Eye (tissue), 1 donor: ENCODE data around the gene LCN1.
"Not testable (repeated sequence)": the region's sequence is repeated elsewhere in the genome, so short reads cannot be mapped to it uniquely, and the experiment has no call there.

ENCODE experiments used
- DNase-seq: peaks from one replicate; pipeline ENCODE4 v3.0.0-alpha.2; 2015

LCN1 gene

DNA sequence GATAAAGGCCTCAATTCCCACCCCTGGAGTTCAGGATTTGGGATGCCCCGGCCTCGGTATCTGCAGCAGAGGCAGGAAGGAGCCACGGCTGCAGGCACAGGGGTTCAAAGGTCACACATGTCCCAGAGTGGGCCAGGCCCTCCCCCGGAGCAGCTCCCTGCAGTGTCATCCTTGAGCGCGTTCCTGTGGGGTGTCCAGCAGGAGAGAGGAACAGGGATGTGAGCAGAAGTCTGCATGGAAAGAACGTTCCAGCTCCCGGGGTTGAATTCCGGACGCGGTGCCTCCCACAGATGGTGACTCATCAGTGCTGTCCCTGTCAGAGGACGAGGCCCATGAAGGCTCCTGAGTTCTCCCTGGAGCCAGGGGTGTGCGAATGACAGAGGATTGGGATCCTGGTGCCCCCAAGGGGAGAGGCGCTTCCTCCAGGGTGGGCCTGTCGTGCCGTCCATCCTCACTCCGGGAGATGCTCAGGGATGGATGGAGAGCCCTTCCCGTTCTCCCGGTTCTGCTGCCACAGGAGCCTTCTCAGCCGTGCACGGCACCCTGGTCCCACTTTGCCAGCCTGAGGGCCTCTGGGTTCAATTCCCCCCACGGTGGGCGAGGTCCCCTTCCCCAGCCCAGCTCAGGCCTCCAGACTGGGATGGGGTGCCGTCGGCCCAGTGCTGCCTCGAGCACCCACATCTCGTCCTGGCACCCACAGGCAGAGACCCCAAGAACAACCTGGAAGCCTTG lies 3.1 kb downstream of the LCN1 start:
- DNase-seq = no peak

DNA sequence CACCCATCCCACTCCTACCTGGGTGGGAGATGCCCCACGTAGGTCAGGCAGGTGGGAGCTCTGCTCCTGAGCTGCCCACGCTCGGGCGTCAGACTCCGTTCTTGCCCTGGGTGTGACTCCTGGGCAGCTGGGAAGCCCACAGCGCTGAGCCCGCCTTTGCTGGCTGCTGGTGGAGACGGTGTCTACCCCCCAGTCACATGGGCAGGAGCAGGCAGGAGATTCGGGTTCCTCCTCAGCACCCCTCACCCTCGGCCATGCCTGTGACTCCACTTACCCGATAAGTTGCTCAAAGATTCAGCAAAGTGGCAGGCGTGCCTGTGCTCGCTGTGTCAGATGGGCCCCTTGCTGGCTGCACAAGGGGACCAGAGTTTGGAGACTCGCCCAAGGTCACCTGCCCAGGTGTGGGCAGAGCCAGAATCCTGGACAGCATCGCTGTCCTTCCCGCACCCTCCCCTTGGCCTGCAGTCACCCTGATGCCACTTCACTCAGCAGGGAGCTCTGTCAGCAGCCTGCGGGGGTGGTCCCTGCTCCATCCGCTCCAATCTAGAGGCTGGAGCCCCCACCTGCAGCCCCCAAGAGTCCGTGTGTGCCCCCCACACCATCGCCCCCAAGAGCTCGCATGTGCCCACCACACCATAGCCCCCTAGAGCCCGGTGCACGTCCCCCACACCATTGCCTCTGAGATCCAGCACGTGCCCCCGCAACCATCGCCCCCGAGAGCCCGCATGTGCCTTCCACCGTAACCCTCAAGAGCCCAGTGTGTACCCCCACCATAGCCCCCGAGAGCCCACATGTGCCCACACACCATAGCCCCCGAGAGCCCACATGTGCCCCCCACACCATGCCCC lies 4.2 kb downstream of the LCN1 start:
- no peak for DNase-seq

DNA sequence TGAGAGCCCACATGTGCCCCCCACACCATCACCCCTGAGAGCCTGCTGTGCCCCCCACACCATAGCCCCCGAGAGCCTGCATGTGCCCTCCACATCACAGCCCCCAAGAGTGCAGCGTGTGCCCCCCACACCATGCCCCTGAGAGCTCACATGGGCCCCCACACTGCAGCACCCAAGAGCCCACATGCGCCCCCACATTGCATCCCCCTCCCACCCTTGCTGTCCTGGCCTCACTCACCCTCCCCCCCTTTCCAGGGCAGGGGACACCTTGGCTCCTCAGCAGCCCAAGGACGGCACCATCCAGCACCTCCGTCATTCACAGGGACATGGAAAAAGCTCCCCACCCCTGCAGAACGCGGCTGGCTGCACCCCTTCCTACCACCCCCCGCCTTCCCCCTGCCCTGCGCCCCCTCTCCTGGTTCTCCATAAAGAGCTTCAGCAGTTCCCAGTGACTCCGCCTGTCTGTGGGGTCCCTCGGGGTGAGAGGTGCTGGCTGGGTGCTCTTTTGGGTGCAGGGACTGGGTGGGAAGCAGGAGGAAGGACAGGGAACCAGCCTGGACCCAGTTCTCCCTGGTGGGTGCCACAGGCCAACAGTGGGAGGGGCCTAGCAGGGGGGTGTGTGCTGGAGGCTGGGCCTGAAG lies 5.0 kb downstream of the LCN1 start:
- no peak for DNase-seq

DNA sequence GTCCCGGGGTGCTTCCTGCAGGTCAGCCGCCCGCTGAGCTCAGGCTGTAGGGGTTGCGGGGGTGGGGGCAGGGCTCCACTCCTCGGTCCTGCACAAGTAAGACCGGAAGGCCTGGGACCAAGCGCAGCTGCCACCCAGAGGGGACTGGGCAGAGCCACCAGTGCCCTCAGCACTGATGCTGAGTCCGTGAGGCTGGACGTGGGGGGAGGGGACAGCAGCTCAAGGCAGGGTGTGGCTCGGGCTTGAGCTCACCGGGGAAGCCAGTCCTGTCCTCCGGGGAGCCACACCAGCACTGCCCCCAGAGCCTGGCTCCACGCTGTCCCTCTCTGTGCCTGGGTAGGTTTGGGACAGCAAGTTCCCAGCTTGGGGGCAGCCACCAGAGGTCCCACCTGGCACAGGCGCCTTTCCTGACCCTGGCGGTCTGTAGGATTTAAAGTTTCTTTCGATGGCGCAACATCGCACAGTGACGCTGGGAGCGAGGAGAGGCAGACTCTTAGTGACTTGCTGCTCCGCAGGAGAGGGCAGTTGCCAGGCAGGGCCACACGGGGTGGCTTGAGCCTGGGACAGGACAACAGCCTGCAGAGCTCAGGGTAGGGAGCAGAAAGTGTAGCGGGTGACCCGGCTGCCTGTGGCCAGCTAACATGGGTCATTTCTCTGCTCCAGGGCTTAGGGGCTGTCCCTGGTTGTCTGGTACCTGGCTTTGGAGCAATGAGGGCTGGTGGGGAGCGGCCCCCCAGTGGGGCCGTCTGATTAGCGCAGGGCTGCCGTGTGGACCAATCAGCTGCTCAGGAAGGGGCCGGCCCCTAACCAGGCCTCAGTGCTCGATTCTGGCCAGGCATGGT lies 5.7 kb downstream of the LCN1 start:
- DNase-seq = no peak

DNA sequence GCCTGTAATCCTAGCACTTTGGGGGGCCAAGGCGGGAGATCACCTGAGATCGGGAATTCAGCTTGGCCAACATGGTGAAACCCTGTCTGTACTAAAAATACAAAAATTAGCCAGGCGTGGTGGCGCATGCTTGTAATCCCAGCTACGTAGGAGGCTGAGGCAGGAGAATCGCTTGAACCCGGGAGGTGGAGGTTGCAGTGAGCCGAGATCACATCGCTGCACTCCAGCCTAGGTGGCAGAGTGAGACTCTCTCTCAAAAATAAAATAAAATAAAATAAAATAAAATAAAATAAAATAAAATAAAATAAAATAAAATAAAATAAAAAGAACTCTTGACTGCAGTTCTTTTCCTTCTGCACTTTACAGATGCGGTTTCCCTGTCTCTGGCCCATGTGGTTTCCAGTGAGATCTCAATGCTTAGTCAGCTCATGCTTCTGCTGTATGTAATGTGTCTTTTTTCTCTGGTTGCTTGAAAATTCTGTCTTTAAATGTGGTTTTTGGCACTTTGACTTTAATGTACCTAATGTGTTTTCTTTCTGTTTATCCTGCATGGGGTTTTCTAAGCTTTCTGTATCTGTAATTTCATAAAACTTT lies 7.7 kb downstream of the LCN1 start:
- DNase-seq = not testable (repeated sequence)

DNA sequence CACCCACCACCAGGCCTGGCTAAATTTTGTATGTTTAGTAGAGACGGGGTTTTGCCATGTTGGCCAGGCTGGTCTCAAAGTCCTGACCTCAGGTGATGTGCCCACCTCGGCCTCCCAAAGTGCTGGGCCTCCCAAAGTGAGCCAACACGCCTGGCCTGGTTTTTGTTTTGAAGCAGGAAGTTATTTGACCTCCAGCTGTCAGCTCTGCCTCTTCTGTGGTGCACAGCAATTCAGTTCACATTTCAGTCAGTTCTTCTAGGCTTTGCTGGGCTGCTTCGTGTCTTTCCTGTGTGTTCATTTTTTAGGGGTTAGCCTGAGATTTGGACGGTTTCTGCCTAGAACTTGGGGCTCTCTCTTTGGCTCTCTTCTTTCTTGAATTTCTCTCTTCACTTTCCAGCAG lies 8.9 kb downstream of the LCN1 start:
- DNase-seq = no peak

DNA sequence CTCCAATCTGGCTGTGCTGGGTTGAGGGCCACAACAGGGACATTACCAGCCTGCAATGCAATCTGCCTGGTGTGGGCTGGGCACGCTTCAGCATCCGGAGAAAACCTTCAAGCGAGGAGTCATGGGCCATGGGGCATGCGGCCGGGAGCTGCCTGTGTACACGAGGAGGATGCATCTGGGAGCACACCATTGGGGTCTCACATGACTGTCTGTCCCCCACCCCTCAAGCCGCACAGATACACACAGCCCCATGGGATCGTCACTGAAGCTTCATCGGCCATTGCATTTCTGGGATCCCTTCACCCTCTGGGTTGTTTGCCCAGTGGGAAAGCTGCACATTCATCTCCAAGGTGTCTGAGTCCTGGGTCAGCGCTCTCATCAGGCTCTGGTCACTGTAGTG lies 9.9 kb downstream of the LCN1 start:
- DNase-seq = no peak

DNA sequence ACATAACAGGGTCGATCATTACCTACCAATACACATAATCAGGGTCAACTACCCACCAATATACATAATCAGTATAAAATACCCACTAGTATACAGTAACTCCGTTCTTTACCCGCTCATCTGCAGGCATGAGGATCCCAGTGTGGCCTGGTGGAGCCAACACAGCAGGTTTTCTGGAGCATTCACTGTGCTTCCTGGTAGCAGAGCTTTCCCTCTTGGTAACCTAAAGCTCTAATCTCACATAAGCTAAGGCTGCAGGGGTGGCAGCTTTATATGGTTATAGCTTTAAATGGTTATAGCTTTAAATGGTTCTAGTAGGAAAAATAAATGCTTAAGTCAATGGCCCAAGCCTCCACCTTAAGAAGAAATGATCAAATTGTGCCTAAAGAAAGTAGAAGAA lies 11.9 kb downstream of the LCN1 start:
- peak; percentile 27 for DNase-seq

DNA sequence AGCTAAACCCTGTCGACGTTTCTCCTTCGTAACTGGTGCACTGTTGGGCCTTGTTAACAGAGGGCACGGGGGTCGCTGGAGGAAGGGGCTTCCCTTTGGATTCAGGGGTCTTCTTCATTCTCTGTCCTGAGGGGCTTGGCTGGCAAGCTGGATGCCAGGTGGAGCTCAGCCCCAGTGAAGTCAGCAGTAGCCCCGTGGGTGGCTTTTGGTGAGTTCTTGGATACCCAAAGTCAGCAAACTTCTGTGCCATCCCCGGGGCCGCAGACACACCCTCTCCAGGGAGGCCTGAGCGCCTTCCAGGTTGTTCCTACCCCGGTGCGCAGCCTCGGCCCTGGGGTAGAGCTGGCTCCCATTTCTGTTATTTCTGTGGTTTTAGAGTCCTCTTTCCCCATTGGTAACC lies 12.4 kb downstream of the LCN1 start:
- DNase-seq = no peak

DNA sequence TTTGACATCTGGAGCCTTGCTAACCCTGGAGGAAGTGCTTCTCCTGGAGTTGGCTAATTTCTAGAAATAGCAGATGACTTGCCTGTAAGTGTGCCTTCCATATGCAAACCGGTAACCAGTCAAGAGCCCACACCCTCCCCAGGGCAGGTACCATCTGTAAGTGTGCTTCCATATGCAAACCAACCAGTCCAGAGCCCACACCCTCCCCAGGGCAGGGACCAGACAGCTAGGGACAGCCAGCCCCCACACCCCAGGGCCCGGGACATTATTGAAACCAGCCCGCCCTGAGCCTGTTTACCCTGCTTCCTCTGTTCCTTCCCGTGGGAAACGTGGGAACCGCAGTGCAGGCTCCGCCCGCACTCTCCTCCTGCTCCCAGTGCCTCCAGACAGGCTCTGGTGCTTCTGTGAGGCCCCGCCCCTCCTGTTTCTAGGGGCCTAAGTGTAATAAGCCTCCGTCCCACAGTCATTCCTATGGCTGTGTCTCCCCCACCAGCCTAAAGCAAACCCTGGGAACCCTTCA lies 13.0 kb downstream of the LCN1 start:
- DNase-seq = not testable (repeated sequence)

DNA sequence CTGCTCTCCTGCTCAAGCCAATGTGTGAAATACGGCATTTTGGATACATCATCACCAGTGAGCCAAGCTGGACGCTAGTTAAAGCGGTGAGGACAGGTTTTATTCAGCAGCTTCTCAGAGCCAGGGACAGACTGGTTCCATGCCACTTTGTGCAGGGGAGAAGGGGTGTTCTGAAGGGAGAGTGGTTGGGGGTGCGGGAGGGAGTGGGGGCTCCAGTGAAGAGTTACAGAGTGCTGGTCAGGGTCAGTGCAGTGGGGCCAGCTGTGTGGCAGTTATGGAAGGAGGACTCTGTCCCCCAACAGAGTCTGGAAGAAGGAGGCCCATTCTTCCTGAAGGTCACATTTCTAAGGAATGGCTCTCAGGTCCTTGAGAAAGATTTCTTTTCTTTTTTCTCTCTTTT lies 13.6 kb downstream of the LCN1 start:
- not testable (repeated sequence) for DNase-seq

DNA sequence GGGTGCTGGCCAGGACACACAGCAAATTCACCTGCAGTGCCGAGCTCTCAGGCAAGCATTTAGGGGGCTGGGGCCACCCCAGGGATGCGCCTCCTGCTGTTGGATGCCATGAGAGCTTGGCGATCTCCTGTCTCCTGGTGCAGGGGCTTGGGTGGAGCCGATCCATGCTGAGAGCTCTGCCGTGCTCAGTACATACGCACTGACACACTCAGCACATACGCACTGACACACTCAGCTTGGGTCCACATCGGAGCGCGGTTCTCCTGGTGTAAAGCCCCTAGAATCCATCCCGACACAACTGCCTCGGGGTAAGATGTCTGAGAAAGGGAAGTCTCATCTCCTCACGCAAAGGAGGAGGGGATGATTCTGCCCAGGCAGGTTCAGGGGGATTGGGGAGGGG lies 14.4 kb downstream of the LCN1 start:
- not testable (repeated sequence) for DNase-seq

DNA sequence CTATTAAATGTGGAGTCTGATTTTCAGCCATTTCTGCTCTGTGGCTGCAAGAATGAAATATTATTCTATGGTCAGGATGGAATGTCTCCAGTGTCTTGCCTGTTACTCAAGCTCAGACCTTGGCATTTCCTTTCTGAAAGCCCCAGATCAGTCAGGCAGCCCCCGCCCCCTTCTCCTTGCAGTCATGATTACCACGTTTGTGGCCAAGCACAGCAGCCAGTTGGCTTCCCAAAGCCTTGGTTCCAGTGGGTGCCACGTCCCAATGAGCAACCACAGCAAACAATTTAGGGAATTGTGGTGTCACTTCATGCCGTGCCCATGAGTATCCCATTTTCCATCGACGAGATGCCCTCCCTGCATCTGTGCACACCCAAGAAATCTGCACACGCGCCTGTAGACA lies 15.0 kb downstream of the LCN1 start:
- DNase-seq = no peak

DNA sequence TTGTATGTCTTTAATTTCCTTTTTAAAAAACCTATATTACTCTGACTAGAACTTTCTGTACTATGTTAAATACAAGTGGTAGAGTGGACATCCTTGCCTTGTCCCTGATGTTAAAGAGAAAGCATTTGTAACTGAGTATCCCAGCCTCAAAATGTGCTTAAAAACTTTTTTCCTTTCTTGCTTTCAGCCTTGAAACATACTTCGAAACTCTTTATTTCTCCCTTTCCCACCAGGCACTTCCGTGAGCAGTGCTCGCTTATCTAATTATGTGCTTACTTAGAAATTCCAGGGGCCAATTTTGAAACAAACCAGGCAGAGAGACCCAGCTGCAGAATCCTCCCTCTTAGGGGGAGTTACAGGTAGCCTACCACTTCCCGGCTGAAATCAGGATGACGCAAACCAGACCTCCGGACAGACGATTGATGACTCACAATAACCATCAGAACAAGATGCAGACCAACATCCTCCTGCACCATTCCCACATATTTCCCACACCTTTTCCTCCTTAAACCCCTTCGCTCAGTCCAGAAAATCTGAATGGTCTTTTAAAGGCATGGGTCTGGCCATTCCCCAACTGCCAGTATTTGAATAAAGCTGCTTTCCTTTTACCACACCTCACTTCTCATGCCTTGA lies 22.1 kb downstream of the LCN1 start:
- DNase-seq = not testable (repeated sequence)

DNA sequence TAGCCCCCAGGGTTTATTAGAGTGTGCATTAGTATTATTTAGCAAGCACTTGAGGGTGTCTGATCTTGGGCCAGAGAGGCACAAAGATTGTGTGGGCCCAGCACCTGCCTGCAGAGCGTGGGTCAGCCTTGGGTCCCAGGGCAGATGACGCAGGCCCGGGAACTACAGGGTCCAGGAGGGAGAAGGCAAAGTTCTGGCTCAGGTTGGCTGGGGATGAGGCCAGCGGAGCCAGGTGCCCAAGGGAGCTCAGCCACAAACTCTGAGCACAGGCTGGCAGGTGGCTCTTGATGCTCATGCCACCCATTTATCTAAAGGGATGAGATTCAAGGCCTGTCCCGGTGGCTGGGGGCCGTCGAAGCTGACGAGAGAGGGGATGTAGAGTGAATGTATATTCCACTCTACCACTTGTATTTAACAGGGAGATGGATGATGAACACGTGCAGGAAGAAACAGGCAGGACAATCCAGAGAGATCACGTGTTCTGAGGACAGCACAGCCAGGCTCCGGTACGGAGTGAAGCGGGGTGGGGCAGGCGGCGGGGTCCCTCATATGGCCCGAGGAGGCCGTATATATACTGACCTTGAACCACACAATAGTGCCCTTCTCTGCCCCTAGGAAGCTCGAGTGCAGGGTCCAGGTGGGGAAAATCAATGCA lies 23.9 kb downstream of the LCN1 start:
- DNase-seq = no peak

DNA sequence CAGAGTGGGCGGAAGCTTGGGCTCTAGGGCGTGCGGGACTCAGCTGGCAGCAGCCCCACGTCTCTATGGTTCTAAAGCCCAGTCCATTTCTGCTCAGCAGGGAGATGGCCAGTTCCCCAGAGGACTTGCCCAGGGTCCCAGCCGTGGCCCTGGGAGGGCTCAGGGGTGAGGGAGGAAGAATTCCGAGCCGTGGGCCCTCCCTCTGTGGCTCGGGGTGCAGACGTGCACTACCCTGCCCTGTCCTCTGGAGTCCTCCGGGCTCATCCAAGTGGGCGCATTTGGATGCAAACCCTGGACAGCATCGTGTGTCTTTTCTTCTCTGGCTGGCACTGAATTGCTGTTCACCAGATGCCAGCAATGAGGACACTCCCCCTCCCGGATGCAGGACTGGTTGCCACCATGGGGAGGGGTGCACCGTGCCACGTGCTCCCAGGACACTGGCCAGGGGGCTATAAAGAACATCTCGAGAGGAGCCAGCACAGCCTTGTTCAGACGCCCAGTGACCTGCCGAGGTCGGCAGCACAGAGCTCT lies 24.5 kb downstream of the LCN1 start, which contains the start of gene OBP2A:
Gene OBP2A (plus strand): TSS at position 481 of the 531 bp plus-strand sequence. CDS start 55 bp downstream, outside the sequence.
- DNase-seq = not testable (repeated sequence)

DNA sequence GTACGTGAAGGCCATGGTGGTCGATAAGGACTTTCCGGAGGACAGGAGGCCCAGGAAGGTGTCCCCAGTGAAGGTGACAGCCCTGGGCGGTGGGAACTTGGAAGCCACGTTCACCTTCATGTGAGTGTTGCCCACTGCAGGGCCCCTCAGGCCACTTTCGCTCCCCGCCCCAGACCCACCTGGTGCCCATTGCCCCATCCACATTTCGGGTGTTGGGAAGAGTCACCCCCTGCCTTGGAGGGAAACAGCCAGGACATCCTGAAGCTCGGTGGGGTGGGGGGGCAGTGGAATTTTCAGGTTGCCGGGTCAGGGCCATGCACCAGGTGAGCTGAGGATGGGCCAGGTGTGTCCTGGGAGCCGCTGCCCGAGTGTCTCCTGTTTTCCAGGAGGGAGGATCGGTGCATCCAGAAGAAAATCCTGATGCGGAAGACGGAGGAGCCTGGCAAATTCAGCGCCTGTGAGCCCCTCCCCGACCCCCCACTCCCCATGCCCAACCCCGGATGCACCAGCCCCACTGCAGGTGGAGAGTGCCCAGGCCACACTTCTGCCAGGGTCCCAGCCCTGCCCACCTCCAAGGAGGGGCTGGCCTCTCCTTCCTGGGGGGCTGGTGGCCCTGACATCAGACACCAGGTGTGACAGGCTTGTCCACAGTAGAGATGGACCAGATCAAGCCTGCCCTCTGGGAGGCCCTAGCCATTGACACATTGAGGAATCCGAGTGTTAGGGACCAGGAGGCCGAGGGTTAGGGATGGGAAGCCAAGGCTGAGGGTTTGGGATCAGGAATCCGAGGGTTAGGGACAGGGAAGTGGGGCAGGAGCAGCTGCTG lies 25.8 kb downstream of the LCN1 start:
- DNase-seq = not testable (repeated sequence)

DNA sequence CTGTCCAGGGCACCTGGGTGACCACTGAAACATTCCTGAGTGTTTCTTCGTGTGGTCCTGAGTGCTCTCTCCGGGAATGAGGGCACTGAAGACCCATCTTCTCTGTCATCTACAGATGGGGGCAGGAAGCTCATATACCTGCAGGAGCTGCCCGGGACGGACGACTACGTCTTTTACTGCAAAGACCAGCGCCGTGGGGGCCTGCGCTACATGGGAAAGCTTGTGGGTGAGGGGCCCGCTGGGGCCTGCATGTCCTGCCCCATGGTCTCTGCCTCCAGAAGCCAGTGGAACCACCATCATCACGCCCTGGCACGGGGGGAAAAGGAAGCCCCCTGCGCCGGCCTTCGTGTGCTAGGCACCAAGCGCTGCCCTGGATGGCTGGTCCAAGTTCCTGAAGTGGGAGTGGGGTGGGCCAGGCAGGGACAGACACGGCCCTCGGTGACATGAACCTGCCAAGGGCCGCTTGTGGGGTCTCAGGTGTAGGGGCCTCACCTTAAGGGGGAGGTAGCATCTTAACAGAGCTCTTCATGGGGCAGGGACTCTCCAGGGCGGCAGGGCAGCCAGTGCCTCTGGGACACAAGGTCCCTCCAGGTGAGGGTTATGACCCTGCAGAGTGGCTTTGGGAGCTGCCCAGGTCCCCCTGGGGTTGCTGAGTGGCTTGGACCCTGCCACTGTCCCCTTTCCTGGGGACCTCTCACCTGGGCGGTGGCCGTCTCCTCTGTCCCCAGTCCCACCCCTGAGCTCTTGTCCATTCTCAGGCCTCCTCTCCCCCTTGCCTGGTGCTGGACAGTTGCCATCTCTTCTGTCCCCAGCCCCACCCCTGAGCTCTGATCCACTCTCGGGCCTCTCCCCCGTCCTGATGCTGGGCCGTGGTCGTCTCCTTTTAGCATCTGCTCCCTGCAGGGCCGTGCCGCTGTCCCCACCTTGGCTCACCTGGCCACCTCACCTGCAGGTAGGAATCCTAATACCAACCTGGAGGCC lies 26.8 kb downstream of the LCN1 start:
- no peak for DNase-seq
